IPS DF 4.7 (cell line): ENCODE results near the gene SEMA3D.

Experiments
- DNase-seq: peaks from one replicate; pipeline ENCODE4 v3.0.0-alpha.2; 2013; ENCODE audit warnings: low spot score; ENCODE audit errors: extremely low read depth

The SEMA3D gene

DNA sequence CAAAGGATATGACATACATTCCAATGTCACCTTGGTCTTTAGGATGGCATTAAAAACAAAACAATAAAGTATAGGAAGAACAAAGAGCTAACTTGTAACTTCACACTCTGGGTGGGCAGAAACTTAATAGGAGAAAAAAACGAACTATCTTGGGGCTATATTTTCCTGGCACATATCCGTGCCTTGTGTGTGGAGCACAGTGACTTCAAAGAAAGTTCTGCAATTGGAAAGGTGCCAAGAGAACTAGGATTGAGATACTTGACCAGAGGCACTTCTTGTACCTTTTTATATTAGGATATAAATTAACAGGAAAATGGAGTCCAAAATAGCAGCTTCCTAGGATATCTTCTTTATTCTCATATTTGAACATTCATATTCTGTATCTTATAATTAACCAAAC, 148.4 kb downstream of the SEMA3D start:
- no peak for DNase-seq

DNA sequence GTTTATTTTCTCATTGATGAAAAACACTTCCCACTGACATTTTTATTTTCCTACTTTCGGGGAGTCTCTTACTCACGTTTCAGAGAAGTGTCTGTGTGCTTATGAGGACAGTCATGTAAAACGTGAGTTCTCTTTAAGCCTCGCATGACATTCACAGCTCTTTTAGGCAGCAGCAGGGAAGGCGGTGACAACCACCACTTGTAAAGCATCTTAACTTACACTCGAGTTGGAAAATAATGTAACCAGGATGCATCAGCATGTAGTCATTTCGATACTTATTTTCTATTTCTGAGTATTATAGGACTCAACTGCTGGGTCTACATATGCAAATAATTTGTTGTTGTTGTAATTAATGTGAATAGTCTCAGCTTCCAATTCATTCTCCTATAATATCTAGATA, 153.6 kb downstream of the SEMA3D start:
- no peak for DNase-seq

- no peak for DNase-seq
These were observed 155.4 kb downstream of the SEMA3D start for GRCh38 chr7:85031475-85031874.

DNA sequence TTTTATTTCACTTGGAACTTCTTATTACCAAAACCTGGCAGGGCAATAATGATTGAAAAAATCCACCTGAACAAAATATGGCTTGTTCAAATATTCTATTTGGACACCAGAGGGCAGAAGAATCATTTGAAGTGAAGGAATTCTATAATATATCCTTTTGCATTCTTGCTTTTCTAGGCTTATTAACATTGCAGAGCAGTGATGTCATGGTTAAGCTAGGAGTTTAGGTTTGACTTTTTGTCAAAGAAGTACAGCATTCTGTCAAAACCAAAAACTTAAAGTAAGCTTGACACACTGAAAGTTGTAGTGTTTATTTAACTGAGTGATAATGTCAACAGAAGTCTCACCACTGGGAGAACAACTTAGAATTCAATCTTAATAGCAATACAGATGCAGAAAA, 156.0 kb downstream of the SEMA3D start:
- no peak for DNase-seq

- DNase-seq, result no peak
These were observed 161.5 kb downstream of the SEMA3D start for GRCh38 chr7:85025312-85025756.

- no peak for DNase-seq
These were observed 162.9 kb downstream of the SEMA3D start for GRCh38 chr7:85023916-85024315.

GRCh38 chr7:85023066-85023712, 163.7 kb downstream of the SEMA3D start:
- DNase-seq, result no peak

GRCh38 chr7:85022064-85022697, 164.7 kb downstream of the SEMA3D start:
- DNase-seq, result no peak

GRCh38 chr7:85021101-85021704, 165.7 kb downstream of the SEMA3D start:
- DNase-seq, result no peak

DNA sequence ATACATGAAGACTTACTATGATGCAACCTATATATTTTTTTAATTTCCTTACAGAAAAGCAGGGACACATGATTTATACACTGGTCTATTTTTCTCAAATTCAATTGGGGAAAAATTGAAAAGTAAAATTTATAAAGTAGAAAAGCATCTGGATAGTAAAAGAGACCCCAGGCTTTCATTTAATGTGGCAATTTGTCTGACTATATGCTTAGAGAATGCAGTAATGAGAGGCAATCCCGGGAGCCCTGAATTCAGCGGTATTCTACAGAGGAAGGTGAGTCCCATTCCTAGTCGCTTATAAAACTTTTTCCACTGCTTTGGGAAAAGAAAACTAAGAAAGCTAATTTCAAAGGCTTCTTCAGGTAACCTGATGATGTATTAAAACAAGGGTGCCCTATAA, 167.1 kb downstream of the SEMA3D start:
- DNase-seq, result no peak

- DNase-seq, result no peak
These were observed 167.7 kb downstream of the SEMA3D start for GRCh38 chr7:85019176-85019575.

GRCh38 chr7:85018498-85018897, 168.4 kb downstream of the SEMA3D start:
- DNase-seq, result no peak

GRCh38 chr7:85016286-85016685, 170.6 kb downstream of the SEMA3D start:
- no peak for DNase-seq

- no peak for DNase-seq
These were observed 171.8 kb downstream of the SEMA3D start for GRCh38 chr7:85014936-85015660.

DNA sequence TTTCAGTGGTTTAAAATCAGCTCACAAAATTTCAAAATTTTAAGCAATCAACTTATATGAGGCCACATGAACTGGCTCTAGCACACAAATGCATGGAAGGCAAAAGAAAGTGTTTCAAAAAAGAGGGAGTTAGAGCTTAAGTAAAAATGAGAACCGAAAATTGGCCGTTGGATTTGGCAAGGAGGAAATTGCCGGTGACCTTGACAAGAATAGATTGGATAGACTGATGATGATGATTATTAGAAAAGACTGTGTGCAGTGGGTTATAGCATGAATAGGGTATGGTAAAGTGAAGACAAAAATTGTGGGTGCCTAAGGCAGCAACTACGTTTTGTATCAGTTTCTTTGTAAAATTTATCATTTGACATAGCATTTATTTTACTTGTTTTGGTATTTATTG, 175.7 kb downstream of the SEMA3D start:
- DNase-seq, result no peak

DNA sequence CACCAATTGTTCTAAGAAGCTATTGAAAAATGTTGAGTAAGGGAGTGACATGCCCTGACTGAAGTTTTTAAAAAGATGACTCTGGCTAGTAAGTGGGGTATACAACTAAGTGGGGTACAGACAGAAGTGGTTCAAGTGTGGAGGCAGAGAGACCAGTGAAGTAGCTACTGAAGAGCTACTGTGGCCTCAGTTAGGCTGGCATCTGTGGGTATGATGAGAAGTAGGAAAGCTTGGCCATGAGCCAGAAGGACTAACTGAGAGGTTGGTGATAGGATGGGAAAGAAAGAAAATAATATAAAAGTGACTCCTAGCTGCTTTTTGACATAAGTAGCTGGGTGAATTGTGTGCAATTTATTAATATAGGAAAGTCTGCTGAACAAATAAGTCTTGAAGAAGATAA, 176.6 kb downstream of the SEMA3D start:
- DNase-seq, result no peak

- DNase-seq, result no peak
These were observed 180.1 kb downstream of the SEMA3D start for GRCh38 chr7:85006754-85007153.

DNA sequence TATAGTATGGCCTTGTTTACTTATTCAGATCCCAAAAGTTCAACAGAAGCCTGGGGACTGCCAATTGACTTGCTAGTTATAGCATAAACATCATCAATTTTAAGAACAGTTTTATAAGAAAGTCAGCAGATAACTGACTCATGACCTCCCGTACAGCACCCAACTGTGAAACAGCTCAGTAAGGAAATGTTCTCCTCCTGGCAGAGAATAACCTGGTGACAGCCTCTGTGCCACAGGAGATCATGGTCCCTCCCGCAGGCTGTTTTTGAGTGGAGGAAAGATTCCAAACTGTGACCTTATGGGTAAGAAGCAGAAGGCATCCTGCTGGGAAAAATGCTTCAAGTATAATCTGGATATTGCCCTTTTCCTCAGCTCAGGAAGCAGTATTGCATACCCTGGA, 182.5 kb downstream of the SEMA3D start:
- DNase-seq, result no peak

DNA sequence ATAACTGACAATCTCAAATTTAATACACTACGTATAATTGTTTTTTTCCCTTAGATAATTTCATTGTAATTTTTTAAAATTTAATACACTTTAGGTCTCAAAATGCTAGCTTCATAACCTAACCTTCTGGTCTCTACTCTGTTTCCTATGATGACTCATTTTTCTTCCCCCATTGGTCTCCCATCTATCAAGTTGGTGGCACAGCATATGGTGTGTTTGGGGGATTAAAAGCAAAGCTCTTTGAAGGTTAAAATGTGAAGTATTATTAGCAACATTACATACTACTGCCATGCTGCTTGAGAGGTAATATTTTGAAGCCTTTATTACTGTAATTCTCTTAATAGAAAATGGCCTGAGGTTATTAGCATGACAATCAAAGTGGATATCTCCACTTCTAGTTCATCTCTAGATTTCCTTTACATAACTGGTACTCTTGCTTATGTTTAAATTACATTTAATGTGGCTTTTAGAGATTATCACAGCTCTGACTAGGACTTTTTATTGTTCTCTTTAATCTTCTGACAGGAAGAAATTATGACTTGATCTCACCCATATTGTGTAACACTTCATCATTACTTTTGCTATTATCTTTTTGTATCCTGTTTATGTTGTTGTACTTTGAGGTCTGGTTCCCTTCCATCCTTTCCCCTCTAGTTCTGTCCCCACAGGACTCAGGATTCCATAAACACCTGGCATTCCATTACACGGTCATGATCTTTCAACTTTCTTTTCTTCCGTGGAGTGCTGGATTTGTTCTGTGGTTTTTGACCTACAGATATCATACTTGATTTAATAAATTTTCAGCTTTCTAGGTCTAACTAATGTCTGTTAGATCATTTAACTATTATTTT, 185.1 kb downstream of the SEMA3D start:
- DNase-seq, result no peak

DNA sequence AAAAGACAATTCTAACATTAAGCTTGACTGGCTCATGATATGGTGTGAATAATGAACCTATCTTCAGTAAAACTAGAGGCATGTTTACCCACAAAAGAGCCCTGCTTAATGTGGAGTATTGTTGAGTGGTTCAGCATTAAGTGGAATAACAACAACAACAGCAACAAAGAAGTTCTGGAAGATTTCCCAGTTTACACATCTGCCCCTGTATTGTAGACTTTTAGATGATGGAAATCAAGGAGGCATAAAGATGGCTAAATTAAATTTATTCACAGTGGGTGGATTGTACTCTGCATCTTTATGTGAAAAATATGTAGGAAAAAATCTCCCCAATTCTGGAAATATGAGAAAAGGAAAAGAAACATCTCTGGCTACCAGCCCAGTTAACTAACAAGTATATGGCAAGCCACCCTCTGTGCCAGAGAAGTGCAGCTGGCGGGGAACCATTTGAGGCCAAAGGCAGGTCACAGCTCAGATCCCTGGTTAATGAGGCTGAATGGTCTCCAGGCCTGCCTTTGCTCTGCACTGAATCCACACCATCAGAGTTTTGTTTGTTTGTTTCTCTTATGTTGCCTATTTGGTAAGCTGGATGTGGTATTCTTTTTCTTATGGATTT, 186.0 kb downstream of the SEMA3D start:
- no peak for DNase-seq

DNA sequence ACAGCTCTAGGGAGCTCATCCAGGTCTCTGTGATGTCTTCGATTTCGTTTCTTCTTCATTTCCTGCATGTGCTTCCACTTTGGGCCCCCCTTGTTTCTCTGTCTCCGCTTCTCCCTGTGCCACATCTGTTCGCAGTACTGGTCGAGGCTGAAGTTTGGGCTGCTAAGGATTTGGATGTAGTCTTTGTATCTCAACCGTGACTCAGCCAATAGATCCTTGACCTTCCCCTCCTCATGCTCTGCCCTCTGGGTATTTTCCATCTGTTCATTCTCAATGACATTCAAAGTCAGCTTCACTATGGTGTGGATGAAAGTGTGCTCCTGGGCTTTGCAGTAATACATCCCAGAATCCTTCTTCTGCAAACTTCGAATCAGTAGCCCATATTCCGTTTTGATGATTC, 187.4 kb downstream of the SEMA3D start:
- no peak for DNase-seq
